Activated CD8-positive, alpha-beta memory T cell treated with anti-CD3 and anti-CD28 coated beads for 36 hours (primary cell): ENCODE results near the gene TRIM59. TPM values are rescaled to one million over a fixed set of nuclear protein-coding genes. Genes with fewer than 3 reads are reported as not detected.
"Not testable (repeated sequence)": the region's sequence is repeated elsewhere in the genome, so short reads cannot be mapped to it uniquely, and the experiment has no call there.

Experiments
- CTCF ChIA-PET: fragments of 350-600 bp; sonication (Branson Sonifier 250); formaldehyde crosslinking; loops from one replicate; lab custom pipeline; 2021; ENCODE audit warnings: antibody characterized with exemption; lab: Charles Lee
- POLR2A ChIA-PET: fragments of 350-600 bp; sonication (Branson Sonifier 250); formaldehyde crosslinking; loops from one replicate; lab custom pipeline; 2021; ENCODE audit warnings: antibody characterized with exemption; lab: Charles Lee
- total RNA-seq, 2 experiments: library from RNA; stranded (reverse); gene quantifications; one replicate each; pipeline ENCODE4 v1.2.3, GENCODE V29; 2021

The TRIM59 gene
- total RNA-seq, 2 experiments from 2014 or later = 33.0 to 33.4 TPM

GRCh38 chr3:160460033-160460432 lies 10.4 kb upstream of the TRIM59 start:
- CTCF ChIA-PET = interaction anchor here (0.6 kb wide), 1 partner anchor 428 kb away, joined by 4 read pairs; no protein-coding TSS in a partner anchor
- POLR2A ChIA-PET = no interaction called here

DNA sequence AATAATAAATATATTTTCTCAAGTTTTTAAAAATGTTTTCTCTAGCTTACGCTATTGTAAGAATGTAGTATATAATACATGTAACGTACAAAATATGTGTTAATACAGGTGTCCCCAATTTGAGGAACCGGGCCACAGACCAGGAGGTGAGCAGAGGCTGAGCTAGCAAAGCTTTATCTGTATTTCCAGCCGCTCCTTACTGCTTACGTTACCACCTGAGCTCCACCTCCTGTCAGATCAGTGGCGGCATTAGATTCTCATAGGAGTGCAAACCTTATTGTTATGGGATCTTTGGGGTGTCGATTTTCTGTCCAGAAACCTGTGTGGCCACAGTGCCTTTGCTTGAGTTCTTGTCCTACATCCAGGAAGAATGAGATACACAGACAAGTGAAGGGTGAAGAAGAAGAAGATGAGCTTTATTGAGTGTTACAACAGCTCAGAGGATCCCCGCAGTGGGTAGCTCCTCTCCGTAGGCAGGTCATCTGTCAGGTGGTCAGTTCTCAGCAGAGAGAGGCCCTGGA lies 9.9 kb upstream of the TRIM59 start:
- ChIA-PET CTCF (interaction anchor here (0.6 kb wide), 1 partner anchor 428 kb away, joined by 4 read pairs; no protein-coding TSS in a partner anchor), POLR2A (interaction anchor here (0.5 kb wide), 1 partner anchor 405 kb away, joined by 4 read pairs; no protein-coding TSS in a partner anchor)

DNA sequence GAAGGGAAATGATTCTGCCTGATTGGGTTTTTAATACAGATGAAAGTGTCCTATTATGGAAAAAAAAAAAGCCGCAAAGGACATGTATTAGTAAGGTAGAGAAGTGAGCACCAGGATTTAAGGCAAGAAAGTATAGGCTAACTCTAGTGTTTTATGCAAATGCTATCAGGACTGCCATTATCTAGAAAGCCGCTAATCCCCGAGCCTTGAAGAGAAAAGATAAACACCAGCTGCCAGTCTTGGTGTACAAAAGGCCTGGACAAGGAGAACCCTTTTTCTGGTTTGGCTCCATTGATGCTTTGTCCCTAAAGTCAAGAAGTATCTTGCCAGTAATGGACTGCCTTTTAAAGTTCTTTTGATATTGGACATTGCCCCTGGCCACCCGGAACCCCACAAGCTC lies 8.6 kb upstream of the TRIM59 start:
- ChIA-PET POLR2A (interaction anchor here (0.6 kb wide), 1 partner anchor 588 kb away, joined by 3 read pairs; no protein-coding TSS in a partner anchor), CTCF (no interaction called here)

DNA sequence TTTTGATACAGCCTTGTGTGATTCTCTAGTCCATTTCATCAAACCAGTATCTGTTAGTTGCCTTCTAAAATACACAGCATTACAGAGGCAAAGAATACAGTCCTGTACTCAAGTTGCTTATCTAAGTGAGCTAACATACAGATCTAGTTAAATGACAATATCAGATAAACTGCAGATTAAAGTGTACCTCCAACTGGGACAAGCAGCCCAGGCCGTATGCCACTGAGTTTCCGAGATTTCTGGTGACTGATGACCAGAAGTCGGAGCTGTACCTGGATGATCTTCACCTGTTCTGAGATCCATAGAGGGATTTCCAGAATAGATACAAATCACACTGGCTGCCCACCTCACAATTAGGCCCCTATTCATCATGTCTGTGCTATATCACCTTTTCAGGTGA lies 6.3 kb upstream of the TRIM59 start:
- ChIA-PET POLR2A (no interaction called here), CTCF (no interaction called here)

GRCh38 chr3:160454995-160455394 lies 5.4 kb upstream of the TRIM59 start:
- ChIA-PET POLR2A (no interaction called here), CTCF (no interaction called here)

DNA sequence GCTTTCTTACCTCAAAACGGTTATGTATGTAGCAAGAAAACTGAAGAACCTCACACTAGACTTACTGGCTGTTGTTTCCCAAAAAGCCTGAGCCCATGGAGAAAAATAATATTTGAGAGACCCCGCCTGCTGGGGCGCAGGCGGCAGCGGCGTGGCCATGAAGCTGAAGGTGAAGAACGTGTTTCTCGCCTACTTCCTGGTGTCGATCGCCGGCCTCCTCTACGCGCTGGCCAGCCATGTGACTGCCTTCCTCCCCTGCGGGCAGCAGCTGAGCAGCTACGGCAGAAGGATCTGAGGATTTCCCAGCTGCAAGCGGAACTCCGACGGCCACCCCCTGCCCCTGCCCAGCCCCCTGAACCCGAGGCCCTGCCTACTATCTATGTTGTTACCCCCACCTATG lies 2.7 kb upstream of the TRIM59 start:
- CTCF ChIA-PET, POLR2A ChIA-PET: not testable (repeated sequence)

DNA sequence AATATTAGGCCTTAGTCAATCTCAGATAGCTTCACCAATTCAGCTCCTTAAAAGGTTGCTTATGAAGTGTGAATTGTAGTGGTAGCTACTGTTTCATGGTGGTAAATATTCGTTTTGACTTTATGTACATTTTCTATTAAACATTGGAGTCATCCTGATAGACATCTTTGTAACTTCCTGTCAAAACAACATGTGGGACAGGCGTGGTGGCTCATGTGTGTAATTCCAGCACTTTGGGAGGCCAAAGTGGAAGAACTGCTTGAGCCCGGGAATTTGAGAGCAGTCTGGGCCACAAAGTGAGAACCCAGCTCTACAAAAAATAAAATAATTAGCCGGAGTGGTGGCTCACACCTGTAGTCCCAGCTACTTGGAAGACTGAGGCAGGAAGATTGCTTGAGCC lies 2.0 kb upstream of the TRIM59 start:
- CTCF ChIA-PET = no interaction called here
- POLR2A ChIA-PET = no interaction called here

GRCh38 chr3:160450846-160451245 lies 1.3 kb upstream of the TRIM59 start:
- ChIA-PET POLR2A (interaction anchor here (1.0 kb wide), 1 partner anchor 11 kb away, joined by 3 read pairs; no protein-coding TSS in a partner anchor), CTCF (interaction anchor here (0.6 to 1.1 kb wide), 2 partner anchors 35 to 49 kb away, joined by 3 to 4 read pairs; no protein-coding TSS in a partner anchor)

DNA sequence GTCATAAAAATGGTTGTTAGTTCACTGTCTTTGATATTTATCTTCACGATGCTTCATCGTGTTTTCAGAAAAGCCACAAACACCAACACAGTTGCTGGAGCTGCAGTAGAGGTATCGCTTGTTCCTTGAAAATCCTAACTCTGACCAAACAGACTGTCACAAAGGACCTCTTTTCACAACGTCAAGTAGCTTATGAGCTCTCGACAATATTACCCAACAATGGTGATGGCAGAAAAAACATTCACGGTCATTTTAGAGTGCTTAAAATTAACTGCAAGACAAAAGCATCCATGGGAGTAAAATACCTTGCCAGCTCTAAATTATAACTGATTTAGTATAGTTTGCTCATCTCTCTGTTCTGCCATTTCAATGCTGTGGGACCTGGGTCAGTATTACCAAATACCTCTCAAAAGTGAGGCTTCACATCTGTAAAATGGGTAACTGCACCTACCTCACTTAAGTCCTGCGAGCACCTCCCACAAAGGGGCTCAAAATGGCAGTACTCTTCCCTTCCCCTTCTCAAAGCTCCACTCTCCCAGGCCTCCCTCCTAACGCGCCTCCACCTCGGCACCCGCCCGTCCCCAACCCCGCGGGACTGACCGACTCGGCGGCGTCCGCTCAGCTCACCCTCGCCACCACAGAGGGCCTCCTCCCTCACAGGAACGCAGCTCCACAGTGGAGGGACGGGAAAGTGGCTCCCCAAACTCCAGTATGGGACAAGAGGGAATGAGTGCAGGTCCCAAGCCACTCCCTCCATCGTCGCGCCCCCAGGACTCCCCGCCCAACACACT lies 546 bp downstream of the TRIM59 start:
- ChIA-PET CTCF (interaction anchor here (1.3 to 1.8 kb wide), 2 partner anchors 9 to 33 kb away, joined by 3 to 5 read pairs; no protein-coding TSS in a partner anchor), POLR2A (interaction anchor here (0.6 to 1.4 kb wide), 8 partner anchors 42 to 305 kb away, joined by 3 to 9 read pairs (median 3); partner anchors contain the start of genes IFT80 and KPNA4)

DNA sequence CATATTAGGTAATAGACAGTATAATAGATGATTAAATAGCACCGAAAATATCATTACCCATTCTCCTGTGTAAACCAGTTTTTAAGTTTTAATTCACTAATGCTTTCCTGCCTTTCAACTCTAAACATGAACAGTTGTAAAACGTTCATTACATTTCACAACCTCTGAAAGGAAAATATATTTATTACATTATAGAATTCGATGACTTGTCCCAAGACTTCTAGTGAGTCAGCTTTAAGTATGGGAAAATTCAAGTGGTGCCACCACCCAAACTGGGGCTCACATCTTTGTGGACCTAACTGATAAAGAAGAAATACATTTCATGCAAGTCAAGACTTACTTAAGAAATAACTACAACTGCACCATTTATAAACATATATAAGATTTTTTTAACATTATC lies 2.0 kb downstream of the TRIM59 start:
- CTCF ChIA-PET = interaction anchor here (1.8 kb wide), 1 partner anchor 7 kb away, joined by 5 read pairs; no protein-coding TSS in a partner anchor
- POLR2A ChIA-PET = interaction anchor here (0.6 kb wide), 1 partner anchor 15 kb away, joined by 3 read pairs; no protein-coding TSS in a partner anchor

- CTCF ChIA-PET = no interaction called here
- POLR2A ChIA-PET = no interaction called here
Measured at GRCh38 chr3:160446522-160447056, 3.0 kb downstream of the TRIM59 start.

DNA sequence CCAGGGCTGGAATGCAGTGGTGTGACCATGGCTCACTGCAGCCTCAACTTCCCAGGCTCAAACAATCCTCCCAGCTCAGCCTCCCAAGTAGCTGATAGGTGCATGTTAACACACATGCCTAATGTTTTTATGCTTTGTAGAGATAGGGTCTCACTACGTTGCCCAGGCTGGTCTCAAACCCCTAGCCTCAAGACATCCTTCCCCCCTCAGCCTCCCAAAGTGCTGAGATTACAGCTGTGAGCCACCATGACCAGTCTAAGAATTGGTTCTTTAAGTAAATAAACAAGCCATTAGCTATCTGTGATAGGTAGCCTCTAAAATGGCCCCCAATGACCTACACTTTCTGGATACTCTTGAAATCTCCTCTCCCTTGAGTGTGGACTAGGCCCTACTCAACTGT lies 3.7 kb downstream of the TRIM59 start:
- ChIA-PET POLR2A (interaction anchor here (0.7 kb wide), 1 partner anchor 28 kb away, joined by 7 read pairs; no protein-coding TSS in a partner anchor), CTCF (no interaction called here)

DNA sequence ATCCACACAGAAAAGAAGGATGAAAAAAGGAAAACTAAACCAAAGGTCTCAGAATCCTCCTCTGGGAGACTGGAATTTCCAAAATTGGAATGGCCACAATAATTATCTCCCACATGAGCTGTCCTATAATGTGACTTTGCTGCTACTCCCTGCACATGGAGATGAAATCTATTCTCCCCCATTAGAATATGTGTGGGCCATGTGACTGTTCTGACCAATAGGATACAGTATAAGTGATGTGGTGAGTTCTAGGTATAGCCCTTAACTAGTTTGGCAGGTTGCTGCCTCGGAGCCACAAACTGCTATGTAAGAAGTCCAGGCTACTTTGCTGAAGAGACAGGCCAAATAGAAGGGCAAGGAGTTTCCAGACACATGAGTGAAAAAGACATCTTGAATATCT lies 5.2 kb downstream of the TRIM59 start:
- ChIA-PET CTCF (no interaction called here), POLR2A (interaction anchor here (1.0 kb wide), 1 partner anchor 17 kb away, joined by 3 read pairs; no protein-coding TSS in a partner anchor)

GRCh38 chr3:160440687-160441086 lies 8.9 kb downstream of the TRIM59 start:
- POLR2A ChIA-PET = no interaction called here
- CTCF ChIA-PET = interaction anchor here (1.1 kb wide), 1 partner anchor 8 kb away, joined by 5 read pairs; no protein-coding TSS in a partner anchor

DNA sequence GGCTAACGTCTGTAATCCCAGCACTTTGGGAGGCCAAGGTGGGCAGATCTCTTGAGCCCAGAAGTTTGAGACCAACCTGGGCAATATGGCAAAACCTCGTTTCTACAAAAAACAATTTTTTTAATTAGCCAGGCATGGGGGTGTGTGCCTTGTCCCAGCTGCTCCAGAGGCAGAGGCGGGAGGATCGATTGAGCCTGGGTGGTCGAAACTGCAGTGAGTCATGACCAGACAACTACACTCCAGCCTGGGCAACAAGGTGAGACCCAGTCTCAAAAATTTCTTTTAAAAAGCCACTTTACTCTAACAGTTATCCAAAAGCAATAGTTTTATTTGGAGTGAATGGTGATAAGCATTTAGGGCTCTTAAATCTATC lies 12.5 kb downstream of the TRIM59 start:
- ChIA-PET POLR2A (no interaction called here), CTCF (no interaction called here)

DNA sequence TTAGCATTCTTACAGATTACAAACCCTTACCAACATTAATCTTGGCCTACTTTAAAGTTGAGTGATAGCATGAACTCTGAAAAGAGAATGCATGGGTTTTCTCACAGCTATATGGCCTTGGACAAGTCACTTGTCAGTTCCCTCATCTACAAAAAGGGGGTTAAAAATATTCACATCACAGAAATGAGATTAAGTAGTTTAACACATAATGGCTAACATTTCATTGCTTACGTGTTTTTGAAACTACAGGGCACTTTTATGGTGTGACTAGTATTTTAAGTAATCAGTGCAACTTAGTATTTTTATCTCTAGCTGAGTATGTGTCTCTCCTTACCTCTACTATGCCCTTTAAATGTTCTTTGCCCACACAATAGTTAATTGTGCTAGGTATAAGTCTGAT lies 13.8 kb downstream of the TRIM59 start:
- CTCF ChIA-PET = no interaction called here
- POLR2A ChIA-PET = no interaction called here

DNA sequence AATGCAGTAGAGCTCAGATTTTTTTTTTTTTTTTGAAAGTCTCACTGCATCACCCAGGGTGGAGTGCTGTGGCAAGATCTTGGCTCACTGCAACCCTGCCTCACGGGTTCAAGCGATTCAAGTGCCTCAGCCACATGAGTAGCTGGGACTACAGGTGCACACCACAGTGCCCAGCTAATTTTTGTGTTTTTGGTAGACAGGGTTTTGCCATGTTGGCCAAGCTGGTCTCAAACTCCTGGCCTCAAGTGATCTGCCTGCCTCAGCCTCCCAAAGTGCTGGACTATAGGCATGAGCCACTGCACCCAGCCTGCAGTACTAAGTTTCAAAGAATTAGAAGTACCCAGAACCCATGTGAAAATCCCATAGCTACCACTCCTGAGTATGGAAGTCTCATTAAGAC lies 14.5 kb downstream of the TRIM59 start:
- ChIA-PET CTCF (no interaction called here), POLR2A (interaction anchor here (0.5 to 0.6 kb wide), 2 partner anchors 22 to 671 kb away, joined by 3 read pairs; no protein-coding TSS in a partner anchor)

- ChIA-PET CTCF (no interaction called here), POLR2A (no interaction called here)
Measured at GRCh38 chr3:160434071-160434470, 15.5 kb downstream of the TRIM59 start.

GRCh38 chr3:160427832-160428424 lies 21.7 kb downstream of the TRIM59 start:
- ChIA-PET CTCF (interaction anchor here (0.8 kb wide), 2 partner anchors 14 to 21 kb away, joined by 3 to 4 read pairs; no protein-coding TSS in a partner anchor), POLR2A (interaction anchor here (0.9 kb wide), 1 partner anchor 17 kb away, joined by 3 read pairs; no protein-coding TSS in a partner anchor)
